ENCODE data around the gene C5orf52.
"Not testable (repeated sequence)": the region's sequence is repeated elsewhere in the genome, so short reads cannot be mapped to it uniquely, and the experiment has no call there.

C5orf52 gene

GRCh38 chr5:157727858-157728257 lies 56.5 kb downstream of the C5orf52 start:
- DNase-seq, result not testable (repeated sequence)
